B cell (primary cell): ENCODE data around the gene NUP42. TPM values are rescaled to one million over a fixed set of nuclear protein-coding genes. Genes with fewer than 3 reads are reported as not detected.

ENCODE experiments used
- ATAC-seq: fragments of 200-7000 bp; cut with Tn5 transposase; one replicate; pipeline ENCODE4 v1.10.0; 2021; ENCODE audit warnings: low read depth, mild to moderate bottlenecking, moderate number of reproducible peaks, moderate library complexity
- CTCF ChIA-PET: fragments of 350-600 bp; sonication (Branson Sonifier 250); formaldehyde crosslinking; loops from one replicate; lab custom pipeline; 2021; ENCODE audit warnings: antibody characterized with exemption, inconsistent platforms; lab: Charles Lee
- POLR2A ChIA-PET: fragments of 350-600 bp; sonication (Branson Sonifier 250); formaldehyde crosslinking; loops from one replicate; lab custom pipeline; 2021; ENCODE audit warnings: antibody characterized with exemption; lab: Charles Lee
- DNase-seq: peaks from one replicate; pipeline ENCODE4 v3.0.0; 2013
- H2AFZ ChIP-seq: 2 replicates; pipeline ENCODE4 v1.6.1; 2012; ENCODE audit warnings: mild to moderate bottlenecking, low read depth, low read length; ENCODE audit not compliant: insufficient read depth, poor library complexity, severe bottlenecking
- H3K27ac ChIP-seq, 2 donors: 1 replicate in 1 of 2; 2 replicates in 1 of 2; pipeline ENCODE4 v1.5.1; 2012 to 2013; ENCODE audit warnings: low read length in 2 of 2, mild to moderate bottlenecking in 2 of 2, moderate library complexity in 1 of 2
- H3K27me3 ChIP-seq, 4 experiments: fragments of 200-600 bp in 1 of 4; sonication (generic) in 1 of 4; replicated peaks in 1 of 4; 1 replicate in 2 of 4; 2 replicates in 2 of 4; pipeline versions ENCODE4 v1.6.1 to v1.7.0; 2013 to 2016; ENCODE audit warnings: low read length in 3 of 4, mild to moderate bottlenecking in 2 of 4, mixed read lengths in 1 of 4, moderate library complexity in 1 of 4; ENCODE audit not compliant: insufficient read depth in 4 of 4, control insufficient read depth in 3 of 4; ENCODE audit errors: control extremely low read depth in 1 of 4
- H3K36me3 ChIP-seq, 2 experiments: replicated peaks in 1 of 2; 1 replicate in 1 of 2; 2 replicates in 1 of 2; pipeline versions ENCODE4 v1.6.1 to v1.7.1; 2013; ENCODE audit warnings: low read length in 1 of 2; ENCODE audit not compliant: insufficient read depth in 2 of 2, control insufficient read depth in 1 of 2; ENCODE audit errors: control extremely low read depth in 1 of 2, extremely low read depth in 1 of 2
- H3K4me1 ChIP-seq, 2 donors: fragments of 200-600 bp in 1 of 2; sonication (generic) in 1 of 2; 1 replicate in 1 of 2; 2 replicates in 1 of 2; pipeline versions ENCODE4 v1.5.1 to v1.6.1; 2013 to 2017; ENCODE audit warnings: low read length in 2 of 2; ENCODE audit not compliant: control insufficient read depth in 2 of 2, insufficient read depth in 2 of 2
- H3K4me2 ChIP-seq: replicated peaks from 2 replicates; pipeline ENCODE3; 2012; ENCODE audit warnings: mild to moderate bottlenecking, low read depth, low read length; ENCODE audit not compliant: poor library complexity, severe bottlenecking
- H3K4me3 ChIP-seq, 5 experiments: fragments of 200-600 bp in 1 of 5; sonication (generic) in 1 of 5; 1 replicate in 3 of 5; 2 replicates in 2 of 5; pipeline versions ENCODE4 v1.5.1 to v1.7.0; 2011 to 2016; ENCODE audit warnings: low read length in 4 of 5, mild to moderate bottlenecking in 4 of 5, low read depth in 2 of 5, control low read depth in 1 of 5, moderate library complexity in 1 of 5; ENCODE audit not compliant: insufficient read depth in 1 of 5; ENCODE audit errors: control extremely low read depth in 1 of 5, extremely low read depth in 1 of 5
- H3K79me2 ChIP-seq: fragments of 200-600 bp; sonication (generic); one replicate; pipeline ENCODE4 v1.6.0; 2016; ENCODE audit warnings: low read length; ENCODE audit not compliant: control insufficient read depth, insufficient read depth
- H3K9ac ChIP-seq: fragments of 200-600 bp; sonication (generic); 2 replicates; pipeline ENCODE4 v1.6.1; 2017; ENCODE audit warnings: mild to moderate bottlenecking, low read length, moderate library complexity
- H3K9me3 ChIP-seq, 3 donors: one replicate each; pipeline versions ENCODE4 v1.6.1 to v1.7.1; 2013; ENCODE audit warnings: low read length in 2 of 3; ENCODE audit not compliant: control insufficient read depth in 2 of 3, insufficient read depth in 1 of 3; ENCODE audit errors: control extremely low read depth in 1 of 3
- H4K20me1 ChIP-seq: 2 replicates; pipeline ENCODE4 v1.6.0; 2012; ENCODE audit warnings: mild to moderate bottlenecking, low read length; ENCODE audit not compliant: insufficient read depth, control insufficient read depth, poor library complexity, severe bottlenecking
- H3K27ac Mint-ChIP-seq: one replicate; pipeline ENCODE4 v1.8.0; 2021; ENCODE audit warnings: mixed read lengths
- H3K27me3 Mint-ChIP-seq: one replicate; pipeline ENCODE4 v1.8.0; 2021; ENCODE audit warnings: mixed read lengths
- H3K4me1 Mint-ChIP-seq: one replicate; pipeline ENCODE4 v1.8.0; 2021; ENCODE audit warnings: mixed read lengths
- H3K4me3 Mint-ChIP-seq: one replicate; pipeline ENCODE4 v1.8.0; 2021; ENCODE audit warnings: mixed read lengths
- H3K9me3 Mint-ChIP-seq: one replicate; pipeline ENCODE4 v1.8.0; 2022; ENCODE audit warnings: mixed read lengths; ENCODE audit not compliant: insufficient read depth
- EZH2 ChIP-seq: IDR thresholded peaks from 2 replicates; pipeline ENCODE4 v1.6.1; 2012; ENCODE audit warnings: borderline replicate concordance, low read depth, mild to moderate bottlenecking, moderate library complexity, low read length; ENCODE audit not compliant: insufficient read depth, poor library complexity, severe bottlenecking
- WGBS: methylation state at CpG from one replicate; pipeline ENCODE4 v1.1.5; 2013; ENCODE audit warnings: missing lambda C conversion rate; ENCODE audit not compliant: insufficient coverage; 5-methylcytosine and 5-hydroxymethylcytosine counted together
- intact Hi-C: fragments of 100-400 bp; cut with micrococcal nuclease; formaldehyde crosslinking; loops from one replicate; pipeline ENCODE4 v1.10.0; 2022
- polyA plus RNA-seq: library from polyadenylated mRNA; depleted of rRNA; stranded (reverse); fragments of >200 nt; gene quantifications from 2 replicates; pipeline ENCODE4 v1.2.3, GENCODE V29; 2012
- total RNA-seq, 2 donors: library from RNA; stranded (reverse); fragments of 120-200 nt in 1 of 2; gene quantifications; 1 replicate in 1 of 2; 2 replicates in 1 of 2; pipeline versions ENCODE4 v1.2.3 to v1.2.4, GENCODE V29; 2013 to 2022
- TF ChIP-seq, protein P1 (sequence below): fragments of 200-600 bp; IDR thresholded peaks from one replicate; pipeline ENCODE4 v1.8.0; 2022; ENCODE audit warnings: antibody characterized with exemption, mild to moderate bottlenecking

NUP42 gene
- total and polyA plus RNA-seq, 2 donors (not counting 1 experiment from before 2014, with no cell fraction given), result 38.1 to 49.2 TPM

GRCh38 chr7:23208316-23208715 is 26.5 kb downstream of the NUP42 start:
- 100% methylated on average over 2 of the region's 4 CpGs for WGBS
- Mint-ChIP-seq H3K9me3 (no peaks in the 10 kb centered on the region), H3K4me1 (peaks cover 5% of the 10 kb centered on the region), H3K27ac (no peak overlapping the region), H3K4me3 (no peak overlapping the region), H3K27me3 (peaks cover 24% of the 10 kb centered on the region)
- H3K9me3 ChIP-seq, result peaks cover 0 to 6% (median 0%) of the 10 kb centered on the region in 3 donors
- ATAC-seq (no peak), DNase-seq (no peak)
- peaks cover 0 to 3% (median 0%) of the 10 kb centered on the region in 4 experiments for H3K27me3 ChIP-seq
- H3K4me2 ChIP-seq, result no peak overlapping the region
- no peaks in the 10 kb centered on the region for H4K20me1 ChIP-seq
- intact Hi-C loops, result no loop called here
- peaks cover 0 to 3% of the 10 kb centered on the region in 2 experiments for H3K36me3 ChIP-seq
- no peak for TF ChIP-seq EZH2
- TF ChIP-seq, protein P1, sequence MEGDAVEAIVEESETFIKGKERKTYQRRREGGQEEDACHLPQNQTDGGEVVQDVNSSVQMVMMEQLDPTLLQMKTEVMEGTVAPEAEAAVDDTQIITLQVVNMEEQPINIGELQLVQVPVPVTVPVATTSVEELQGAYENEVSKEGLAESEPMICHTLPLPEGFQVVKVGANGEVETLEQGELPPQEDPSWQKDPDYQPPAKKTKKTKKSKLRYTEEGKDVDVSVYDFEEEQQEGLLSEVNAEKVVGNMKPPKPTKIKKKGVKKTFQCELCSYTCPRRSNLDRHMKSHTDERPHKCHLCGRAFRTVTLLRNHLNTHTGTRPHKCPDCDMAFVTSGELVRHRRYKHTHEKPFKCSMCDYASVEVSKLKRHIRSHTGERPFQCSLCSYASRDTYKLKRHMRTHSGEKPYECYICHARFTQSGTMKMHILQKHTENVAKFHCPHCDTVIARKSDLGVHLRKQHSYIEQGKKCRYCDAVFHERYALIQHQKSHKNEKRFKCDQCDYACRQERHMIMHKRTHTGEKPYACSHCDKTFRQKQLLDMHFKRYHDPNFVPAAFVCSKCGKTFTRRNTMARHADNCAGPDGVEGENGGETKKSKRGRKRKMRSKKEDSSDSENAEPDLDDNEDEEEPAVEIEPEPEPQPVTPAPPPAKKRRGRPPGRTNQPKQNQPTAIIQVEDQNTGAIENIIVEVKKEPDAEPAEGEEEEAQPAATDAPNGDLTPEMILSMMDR, result no peak
- H3K9ac ChIP-seq, result no peak overlapping the region
- ChIA-PET CTCF (no interaction called here), POLR2A (no interaction called here)
- H2AFZ ChIP-seq, result no peak overlapping the region
- no peaks in the 10 kb centered on the region for H3K4me1 ChIP-seq
- no peak overlapping the region for H3K27ac ChIP-seq
- no peaks in the 10 kb centered on the region for H3K79me2 ChIP-seq
- H3K4me3 ChIP-seq, result no peak overlapping the region

- no CpG with 5 or more reads among the region's 2 CpGs for WGBS
- Histone ChIP-seq H2AFZ (no peak overlapping the region), H3K27me3 (peaks cover 0 to 3% (median 0%) of the 10 kb centered on the region in 4 experiments), H3K4me3 (no peak overlapping the region), H3K27ac (no peak overlapping the region), H3K4me1 (no peaks in the 10 kb centered on the region), H4K20me1 (no peaks in the 10 kb centered on the region), H3K79me2 (no peaks in the 10 kb centered on the region), H3K9me3 (peaks cover 0 to 6% (median 0%) of the 10 kb centered on the region in 3 donors), H3K4me2 (no peak overlapping the region), H3K9ac (no peak overlapping the region), H3K36me3 (no peaks in the 10 kb centered on the region)
- no peaks in the 10 kb centered on the region for H3K9me3 Mint-ChIP-seq
- peaks cover 27% of the 10 kb centered on the region for H3K27me3 Mint-ChIP-seq
- ChIA-PET POLR2A (no interaction called here), CTCF (no interaction called here)
- ATAC-seq (no peak), DNase-seq (no peak)
- no peak overlapping the region for H3K4me3 Mint-ChIP-seq
- H3K27ac Mint-ChIP-seq, result no peak overlapping the region
- intact Hi-C loops, result no loop called here
- peaks cover 3% of the 10 kb centered on the region for H3K4me1 Mint-ChIP-seq
- TF ChIP-seq, protein P1, result no peak
- TF ChIP-seq EZH2, result no peak
These were observed 28.7 kb downstream of the NUP42 start for GRCh38 chr7:23210506-23210905.
